Left ventricle myocardium inferior (tissue), 1 donor: ENCODE data around the gene RALGPS1. TPM values are rescaled to one million over a fixed set of nuclear protein-coding genes. Genes with fewer than 3 reads are reported as not detected.

Experiments
- DNase-seq: peaks from one replicate; pipeline ENCODE4 v3.0.0-alpha.2; 2020
- H3K27ac ChIP-seq: fragments of 200-600 bp; replicated peaks from 2 replicates; pipeline ENCODE4 v1.8.0; 2021
- H3K27me3 ChIP-seq: fragments of 200-600 bp; 2 replicates; pipeline ENCODE4 v1.8.0; 2021; ENCODE audit warnings: low read depth
- H3K36me3 ChIP-seq: fragments of 200-600 bp; 2 replicates; pipeline ENCODE4 v1.8.0; 2021
- H3K4me1 ChIP-seq: fragments of 200-600 bp; 2 replicates; pipeline ENCODE4 v1.8.0; 2021
- H3K4me3 ChIP-seq: fragments of 200-600 bp; 2 replicates; pipeline ENCODE4 v1.8.0; 2021; ENCODE audit warnings: mild to moderate bottlenecking, moderate library complexity
- H3K9me3 ChIP-seq: fragments of 200-600 bp; replicated peaks from 2 replicates; pipeline ENCODE4 v1.8.0; 2021
- CTCF ChIP-seq: fragments of 200-600 bp; IDR thresholded peaks from 2 replicates; pipeline ENCODE4 v1.8.0; 2021; ENCODE audit warnings: antibody characterized with exemption, mild to moderate bottlenecking, borderline replicate concordance
- intact Hi-C: fragments of 100-400 bp; cut with micrococcal nuclease; formaldehyde crosslinking; loops from one replicate; pipeline ENCODE4 v1.11.0; 2022
- total RNA-seq: library from RNA; stranded (reverse); fragmentation: NEBNext Ultra II Directional; extraction: Animal tissue kit (Norgen Biotek cat#: 25700); gene quantifications from one replicate; pipeline ENCODE4 v1.2.1, GENCODE V29; 2021
- donor health status: DM: no; HTN: yes; CAD: no; lungs with severe emphysema.

RALGPS1 gene
- total RNA-seq, 1 donor from 2014 or later = 18.9 TPM

- DNase-seq = no peak
- no peak for TF ChIP-seq CTCF
These were observed 221.7 kb downstream of the RALGPS1 start for GRCh38 chr9:127136081-127136879.

GRCh38 chr9:127136880-127137639, 222.5 kb downstream of the RALGPS1 start:
- H3K36me3 ChIP-seq = no peaks in the 10 kb centered on the region
- H3K4me1 ChIP-seq = peaks cover 51% of the 10 kb centered on the region
- H3K4me3 ChIP-seq = no peak overlapping the region
- no peaks in the 10 kb centered on the region for H3K9me3 ChIP-seq
- intact Hi-C loops = no loop called here
- TF ChIP-seq CTCF = no peak
- no peak overlapping the region for H3K27ac ChIP-seq
- H3K27me3 ChIP-seq = no peaks in the 10 kb centered on the region
- DNase-seq = no peak

More at GRCh38 chr9:127136081-127136879, 221.7 kb downstream of the RALGPS1 start:
- H3K9me3 ChIP-seq = no peaks in the 10 kb centered on the region
- intact Hi-C loops = no loop called here
- H3K36me3 ChIP-seq = no peaks in the 10 kb centered on the region
- no peaks in the 10 kb centered on the region for H3K27me3 ChIP-seq
- H3K27ac ChIP-seq = no peak overlapping the region
- H3K4me1 ChIP-seq = peaks cover 56% of the 10 kb centered on the region
- H3K4me3 ChIP-seq = no peak overlapping the region

- Histone ChIP-seq H3K4me1 (peaks cover 45% of the 10 kb centered on the region), H3K27me3 (no peaks in the 10 kb centered on the region), H3K27ac (no peak overlapping the region), H3K9me3 (no peaks in the 10 kb centered on the region), H3K36me3 (no peaks in the 10 kb centered on the region), H3K4me3 (no peak overlapping the region)
- intact Hi-C loops = no loop called here
- no peak for DNase-seq
- no peak for TF ChIP-seq CTCF
These were observed 223.2 kb downstream of the RALGPS1 start for GRCh38 chr9:127137640-127138360.

- Histone ChIP-seq H3K4me1 (peaks cover 44% of the 10 kb centered on the region), H3K27ac (no peak overlapping the region)
- intact Hi-C loops = no loop called here
These were observed 223.9 kb downstream of the RALGPS1 start for GRCh38 chr9:127138444-127138843.

More at GRCh38 chr9:127138444-127138843, 223.9 kb downstream of the RALGPS1 start:
- TF ChIP-seq CTCF = no peak
- H3K4me3 ChIP-seq = no peak overlapping the region
- H3K36me3 ChIP-seq = no peaks in the 10 kb centered on the region
- no peaks in the 10 kb centered on the region for H3K9me3 ChIP-seq
- H3K27me3 ChIP-seq = no peaks in the 10 kb centered on the region
- DNase-seq = no peak
